Measurements from ENCODE around the gene EHBP1L1.
"Not testable (repeated sequence)": the region's sequence is repeated elsewhere in the genome, so short reads cannot be mapped to it uniquely, and the experiment has no call there.

The EHBP1L1 gene

GRCh38 chr11:65619281-65619928 lies 43.6 kb downstream of the EHBP1L1 start:
- no peak for DNase-seq

GRCh38 chr11:65620666-65621065 lies 44.8 kb downstream of the EHBP1L1 start:
- DNase-seq, result no peak

GRCh38 chr11:65621460-65621859 lies 45.6 kb downstream of the EHBP1L1 start:
- DNase-seq, result no peak

GRCh38 chr11:65622011-65622410 lies 46.2 kb downstream of the EHBP1L1 start:
- no peak for DNase-seq

- no peak for DNase-seq
Measured at GRCh38 chr11:65623177-65623576, 47.3 kb downstream of the EHBP1L1 start.

- no peak for DNase-seq
Measured at GRCh38 chr11:65623852-65624616, 48.2 kb downstream of the EHBP1L1 start.

GRCh38 chr11:65624931-65625627 lies 49.2 kb downstream of the EHBP1L1 start:
- DNase-seq, result no peak

- DNase-seq, result peak in 2 of 4 experiments; percentile 18 to 21
Measured at GRCh38 chr11:65625628-65626342, 49.9 kb downstream of the EHBP1L1 start.

- DNase-seq, result no peak
Measured at GRCh38 chr11:65627202-65627601, 51.3 kb downstream of the EHBP1L1 start.

- no peak for DNase-seq
Measured at GRCh38 chr11:65629579-65629978, 53.7 kb downstream of the EHBP1L1 start.

- no peak for DNase-seq
Measured at GRCh38 chr11:65630215-65630614, 54.4 kb downstream of the EHBP1L1 start.

GRCh38 chr11:65633390-65634108 lies 57.7 kb downstream of the EHBP1L1 start:
- no peak for DNase-seq

GRCh38 chr11:65634109-65634436 lies 58.2 kb downstream of the EHBP1L1 start:
- DNase-seq, result no peak

- no peak for DNase-seq
Measured at GRCh38 chr11:65634440-65634839, 58.6 kb downstream of the EHBP1L1 start.

GRCh38 chr11:65634905-65635731 lies 59.3 kb downstream of the EHBP1L1 start:
- no peak for DNase-seq

GRCh38 chr11:65636108-65637031 lies 60.5 kb downstream of the EHBP1L1 start:
- DNase-seq, result no peak

GRCh38 chr11:65637032-65637557 lies 61.2 kb downstream of the EHBP1L1 start:
- DNase-seq, result no peak

GRCh38 chr11:65637794-65638419 lies 62.1 kb downstream of the EHBP1L1 start, which contains the start of gene SIPA1:
Gene SIPA1, plus strand, starts transcription at chr11:65638101. Its CDS starts 2,821 bp downstream, at chr11:65640922.
- DNase-seq, result peak; percentile 40 to 58 (median 54)

GRCh38 chr11:65639228-65639597 lies 63.4 kb downstream of the EHBP1L1 start:
- DNase-seq, result not testable (repeated sequence)

Data from activated CD4-positive, CD25-positive, alpha-beta regulatory T cell (primary cell).